Thoracic aorta (tissue), 2 donors: Measurements from ENCODE around the gene SLC17A8. TPM values are rescaled to one million over a fixed set of nuclear protein-coding genes. Genes with fewer than 3 reads are reported as not detected.

ENCODE experiments used
- ATAC-seq: fragments of 150-250 bp; one replicate; pipeline ENCODE4 v1.8.0; 2017; ENCODE audit warnings: low read depth; ENCODE audit not compliant: insufficient number of reproducible peaks, low FRiP score
- DNase-seq: peaks from one replicate; pipeline ENCODE4 v3.0.0-alpha.2; 2020; ENCODE audit warnings: low spot score
- H3K27ac ChIP-seq, 2 donors: fragments of 200-600 bp; sonication (generic); 1 replicate in 1 of 2; 2 replicates in 1 of 2; pipeline ENCODE4 v1.5.1; 2016; ENCODE audit warnings: mild to moderate bottlenecking in 2 of 2, moderate library complexity in 2 of 2
- H3K27me3 ChIP-seq: fragments of 200-600 bp; sonication (generic); replicated peaks from 2 replicates; pipeline ENCODE4 v1.6.0; 2016; ENCODE audit warnings: mild to moderate bottlenecking; ENCODE audit not compliant: insufficient read depth
- H3K36me3 ChIP-seq: fragments of 200-600 bp; sonication (generic); one replicate; pipeline ENCODE4 v1.5.1; 2016
- H3K4me1 ChIP-seq, 2 donors: fragments of 200-600 bp; sonication (generic); 1 replicate in 1 of 2; 2 replicates in 1 of 2; pipeline versions ENCODE4 v1.5.1 to v1.6.0; 2016; ENCODE audit warnings: low read depth in 2 of 2, mild to moderate bottlenecking in 1 of 2; ENCODE audit not compliant: control insufficient read depth in 1 of 2
- H3K4me3 ChIP-seq: fragments of 200-600 bp; sonication (generic); 2 replicates; pipeline ENCODE4 v1.5.1; 2016; ENCODE audit warnings: mild to moderate bottlenecking
- H3K9me3 ChIP-seq: fragments of 200-600 bp; sonication (generic); 2 replicates; pipeline ENCODE4 v1.5.1; 2016
- total RNA-seq, 2 donors: library from RNA; depleted of rRNA; stranded (reverse); fragments of >200 nt; gene quantifications; one replicate each; pipeline versions ENCODE4 v1.1.0 to v1.2.3, GENCODE V29; 2016
- TF ChIP-seq, protein P1 (sequence below): fragments of 200-600 bp; sonication (generic); IDR thresholded peaks from one replicate; pipeline ENCODE4 v1.5.1; 2019; ENCODE audit warnings: antibody characterized with exemption

The SLC17A8 gene
- total RNA-seq, 2 donors from 2014 or later = not detected

DNA sequence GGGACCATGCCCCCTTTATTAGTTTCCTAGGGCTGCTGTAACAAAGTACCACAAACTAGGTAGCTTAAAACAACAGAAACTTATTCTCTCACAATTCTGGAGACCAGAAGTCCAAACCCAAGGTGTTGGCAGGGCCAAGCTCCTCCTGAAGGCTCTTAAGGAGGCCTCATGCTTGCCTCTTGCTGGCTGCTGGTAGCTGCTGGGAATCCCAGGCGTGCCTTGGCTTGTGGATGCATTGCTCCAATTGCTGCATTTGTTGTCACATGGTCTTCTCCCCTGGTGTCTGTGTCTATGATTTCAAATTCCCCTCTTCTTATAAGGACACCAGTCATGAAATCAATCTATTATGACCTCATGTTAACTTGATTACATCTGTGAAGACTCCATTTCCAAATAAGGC lies 11.2 kb downstream of the SLC17A8 start:
- Histone ChIP-seq H3K4me1 (no peaks in the 10 kb centered on the region), H3K27ac (no peak overlapping the region), H3K9me3 (no peaks in the 10 kb centered on the region), H3K27me3 (no peaks in the 10 kb centered on the region), H3K36me3 (no peaks in the 10 kb centered on the region), H3K4me3 (no peak overlapping the region)
- DNase-seq (no peak), ATAC-seq (no peak)
- TF ChIP-seq, protein P1, sequence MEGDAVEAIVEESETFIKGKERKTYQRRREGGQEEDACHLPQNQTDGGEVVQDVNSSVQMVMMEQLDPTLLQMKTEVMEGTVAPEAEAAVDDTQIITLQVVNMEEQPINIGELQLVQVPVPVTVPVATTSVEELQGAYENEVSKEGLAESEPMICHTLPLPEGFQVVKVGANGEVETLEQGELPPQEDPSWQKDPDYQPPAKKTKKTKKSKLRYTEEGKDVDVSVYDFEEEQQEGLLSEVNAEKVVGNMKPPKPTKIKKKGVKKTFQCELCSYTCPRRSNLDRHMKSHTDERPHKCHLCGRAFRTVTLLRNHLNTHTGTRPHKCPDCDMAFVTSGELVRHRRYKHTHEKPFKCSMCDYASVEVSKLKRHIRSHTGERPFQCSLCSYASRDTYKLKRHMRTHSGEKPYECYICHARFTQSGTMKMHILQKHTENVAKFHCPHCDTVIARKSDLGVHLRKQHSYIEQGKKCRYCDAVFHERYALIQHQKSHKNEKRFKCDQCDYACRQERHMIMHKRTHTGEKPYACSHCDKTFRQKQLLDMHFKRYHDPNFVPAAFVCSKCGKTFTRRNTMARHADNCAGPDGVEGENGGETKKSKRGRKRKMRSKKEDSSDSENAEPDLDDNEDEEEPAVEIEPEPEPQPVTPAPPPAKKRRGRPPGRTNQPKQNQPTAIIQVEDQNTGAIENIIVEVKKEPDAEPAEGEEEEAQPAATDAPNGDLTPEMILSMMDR = no peak

DNA sequence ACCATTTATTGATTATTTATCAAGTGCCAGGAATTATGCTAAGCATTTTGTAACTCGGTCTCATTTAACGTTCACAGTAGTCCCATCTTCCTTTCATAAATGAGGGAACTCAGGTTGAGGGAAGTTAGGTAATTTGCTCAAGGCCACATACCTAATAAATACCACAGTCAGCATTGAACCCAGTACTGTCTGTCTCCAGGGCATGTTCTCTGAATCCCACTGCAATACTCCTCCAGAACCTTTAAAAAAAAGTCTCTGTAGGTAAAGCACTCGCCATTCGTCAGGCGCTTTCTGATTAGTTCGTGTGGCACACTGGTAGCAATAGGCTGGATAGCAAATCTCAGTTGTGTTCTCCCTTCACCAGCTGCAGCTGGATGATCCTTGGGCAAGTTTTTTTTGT lies 14.3 kb downstream of the SLC17A8 start:
- Histone ChIP-seq H3K4me3 (no peak overlapping the region), H3K9me3 (no peaks in the 10 kb centered on the region), H3K27ac (no peak overlapping the region), H3K4me1 (no peaks in the 10 kb centered on the region), H3K36me3 (no peaks in the 10 kb centered on the region), H3K27me3 (no peaks in the 10 kb centered on the region)
- DNase-seq (no peak), ATAC-seq (no peak)
- TF ChIP-seq, protein P1 = no peak

DNA sequence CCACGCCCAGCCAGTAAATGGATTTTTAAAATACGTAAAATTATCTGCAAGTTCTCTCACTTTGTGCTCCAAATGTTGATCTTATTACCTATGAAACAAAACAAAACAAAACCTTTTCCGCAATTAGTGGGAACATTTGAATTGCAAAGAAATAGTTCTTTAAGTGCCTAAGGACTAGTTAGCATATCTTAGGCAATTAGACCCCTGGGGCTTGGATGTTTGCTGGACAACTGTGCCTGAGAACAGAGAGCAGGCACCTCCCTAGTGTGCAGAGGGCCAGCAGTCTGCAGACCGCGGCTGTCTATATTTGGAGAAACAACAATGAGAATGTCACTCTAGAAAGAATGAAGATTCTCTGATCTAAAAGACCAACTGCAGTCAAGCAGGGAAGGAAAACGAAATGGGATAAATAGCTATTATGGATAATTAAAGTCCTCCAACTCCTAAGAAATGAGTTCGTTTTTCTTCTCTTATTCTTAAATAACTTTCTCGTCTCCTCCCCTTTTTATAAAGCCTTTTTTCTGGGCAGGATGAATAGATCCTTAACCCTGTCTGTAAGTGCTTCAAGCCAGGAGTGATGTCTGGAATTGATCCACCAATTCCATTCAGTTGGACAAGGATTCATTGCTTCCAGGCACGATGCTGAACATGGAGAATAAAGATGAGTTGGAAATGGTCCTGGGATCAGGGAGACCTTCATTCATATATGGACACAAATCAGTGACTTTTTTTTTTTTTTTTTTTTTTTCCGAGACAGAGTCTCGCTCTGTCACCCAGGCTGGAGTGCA lies 16.2 kb downstream of the SLC17A8 start:
- H3K36me3 ChIP-seq = no peaks in the 10 kb centered on the region
- no peaks in the 10 kb centered on the region for H3K27me3 ChIP-seq
- TF ChIP-seq, protein P1 = no peak

DNA sequence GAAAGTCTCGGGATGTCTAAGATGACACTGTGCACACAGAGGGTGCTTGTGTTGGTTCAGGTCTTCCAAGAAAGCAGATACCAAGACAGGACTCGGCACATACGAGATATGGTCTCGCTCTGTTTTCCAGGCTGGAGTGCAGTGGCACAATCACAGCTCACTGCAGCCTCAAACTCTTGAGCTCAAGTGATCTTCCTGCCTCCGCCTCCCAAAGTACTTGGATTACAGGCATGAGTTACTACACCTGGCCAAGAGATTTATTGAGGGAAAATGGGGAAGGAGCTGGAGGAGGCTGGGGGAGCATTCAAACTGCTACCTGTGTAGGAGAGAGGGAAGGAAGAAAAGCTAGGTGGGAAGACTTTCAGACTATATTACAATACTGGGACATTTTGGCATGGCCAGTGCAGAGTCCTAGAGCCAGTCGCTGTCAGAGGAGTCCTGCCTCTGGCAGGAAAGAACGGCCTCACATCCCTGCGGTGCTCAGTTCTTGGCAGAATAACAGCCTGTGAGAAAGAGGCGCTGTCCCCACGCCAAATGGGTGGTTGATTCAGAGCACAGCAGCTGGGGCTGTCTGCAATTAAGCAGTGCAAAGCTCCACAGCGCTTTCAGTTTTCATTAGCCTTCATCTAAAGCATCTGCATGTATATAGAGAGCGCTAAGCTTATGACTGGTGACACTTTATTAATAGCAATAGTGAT lies 18.3 kb downstream of the SLC17A8 start:
- TF ChIP-seq, protein P1 = no peak
- Histone ChIP-seq H3K9me3 (no peaks in the 10 kb centered on the region), H3K4me1 (no peaks in the 10 kb centered on the region), H3K36me3 (no peaks in the 10 kb centered on the region), H3K27ac (no peak overlapping the region), H3K27me3 (no peaks in the 10 kb centered on the region), H3K4me3 (no peak overlapping the region)
- no peak for DNase-seq
- no peak for ATAC-seq

More for the DNA sequence above, 16.2 kb downstream of the SLC17A8 start:
- H3K4me3 ChIP-seq = no peak overlapping the region
- no peaks in the 10 kb centered on the region for H3K9me3 ChIP-seq
- no peak for ATAC-seq
- H3K4me1 ChIP-seq = no peaks in the 10 kb centered on the region
- DNase-seq = no peak
- H3K27ac ChIP-seq = no peak overlapping the region

DNA sequence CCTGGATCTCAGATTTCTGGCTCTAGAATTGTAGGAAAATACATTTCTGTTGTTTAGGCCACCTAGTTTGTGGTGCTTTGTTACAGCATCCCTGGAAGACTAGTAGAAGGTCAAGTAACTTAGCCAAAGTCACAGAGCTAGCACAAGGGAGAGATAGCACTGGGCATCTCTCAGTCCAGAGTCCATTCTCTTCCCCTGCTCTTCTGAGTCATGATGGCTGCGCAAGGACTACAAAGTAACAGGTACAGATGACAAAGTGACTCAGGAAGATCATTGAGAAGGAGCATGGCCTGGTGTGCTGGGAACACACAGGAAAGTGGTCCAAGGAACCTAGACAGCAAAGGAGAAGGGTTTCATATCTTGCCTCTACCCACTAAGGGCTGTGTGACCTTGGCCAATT lies 19.3 kb downstream of the SLC17A8 start:
- ATAC-seq (no peak), DNase-seq (no peak)
- no peak overlapping the region for H3K27ac ChIP-seq
- no peaks in the 10 kb centered on the region for H3K9me3 ChIP-seq
- H3K4me3 ChIP-seq = no peak overlapping the region
- no peaks in the 10 kb centered on the region for H3K4me1 ChIP-seq
- no peaks in the 10 kb centered on the region for H3K36me3 ChIP-seq
- TF ChIP-seq, protein P1 = no peak
- H3K27me3 ChIP-seq = no peaks in the 10 kb centered on the region
